ELR (cell line): Measurements from ENCODE around the gene MCL1.

Experiments used
- DNase-seq: peaks from one replicate; pipeline ENCODE4 v3.0.0-alpha.2; 2015; ENCODE audit warnings: low read depth

Gene MCL1

GRCh38 chr1:150537732-150538684 is 41.4 kb downstream of the MCL1 start:
- DNase-seq, result peak; percentile 65

GRCh38 chr1:150536836-150537731 is 42.3 kb downstream of the MCL1 start:
- DNase-seq, result no peak

GRCh38 chr1:150535511-150536287 is 43.7 kb downstream of the MCL1 start:
- peak; percentile 59 for DNase-seq

- no peak for DNase-seq
Measured at GRCh38 chr1:150534002-150534401, 45.4 kb downstream of the MCL1 start.

GRCh38 chr1:150532860-150533259 is 46.5 kb downstream of the MCL1 start:
- no peak for DNase-seq

DNA sequence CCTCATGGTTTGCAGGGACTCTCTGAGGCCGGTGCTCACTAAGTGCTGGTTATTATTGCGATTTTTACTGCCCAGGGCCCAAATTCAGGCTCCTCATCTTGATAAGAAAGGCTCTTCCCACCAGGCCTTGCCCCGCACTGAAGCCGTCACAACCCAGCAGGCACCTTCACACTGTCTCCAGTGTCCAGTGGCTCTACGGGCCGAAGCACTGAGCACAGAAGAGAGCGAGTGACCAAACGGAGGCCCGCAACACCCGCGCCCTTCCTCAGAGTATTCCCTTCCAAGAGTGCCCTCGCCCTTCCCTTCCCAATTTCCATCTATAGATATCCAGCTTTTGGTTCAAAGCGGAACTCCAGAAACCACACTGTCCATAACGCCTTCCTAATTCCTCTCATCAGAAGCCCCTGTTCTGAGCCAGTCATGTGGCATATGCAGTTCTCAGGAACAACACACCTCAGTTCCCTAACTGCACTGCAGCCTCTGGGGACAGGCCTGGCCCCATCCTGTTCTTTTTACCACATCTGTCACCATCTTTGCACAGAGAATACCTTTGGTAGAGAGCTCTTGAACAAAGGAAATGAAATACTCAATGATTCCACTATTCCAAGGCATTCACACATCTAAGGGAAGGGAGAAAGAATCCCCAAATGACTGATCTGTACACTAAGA is 48.8 kb downstream of the MCL1 start:
- no peak for DNase-seq

- peak; percentile 46 for DNase-seq
Measured at GRCh38 chr1:150529017-150529416, 50.4 kb downstream of the MCL1 start.

GRCh38 chr1:150528196-150528595 is 51.2 kb downstream of the MCL1 start:
- peak; percentile 85 for DNase-seq

DNA sequence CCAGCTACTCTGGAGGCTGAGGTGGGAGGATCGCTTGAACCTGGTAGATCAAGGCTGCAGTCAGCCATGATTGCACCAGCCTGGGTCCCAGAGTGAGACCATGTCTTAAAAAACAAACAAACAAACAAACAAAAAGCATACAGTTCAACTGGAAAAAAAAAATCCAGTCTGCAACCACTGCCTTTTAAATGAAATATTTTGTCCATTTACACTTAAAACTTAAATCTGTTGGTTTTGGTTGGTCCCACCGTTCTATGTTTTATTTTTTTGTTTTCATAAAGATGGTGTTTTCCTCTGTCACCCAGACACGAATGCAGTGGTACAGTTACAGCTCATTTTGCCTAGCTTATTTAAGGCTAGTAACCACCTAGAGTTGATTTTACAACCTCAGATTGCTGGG is 54.1 kb downstream of the MCL1 start:
- no peak for DNase-seq
